ENCODE data around the gene GALNT12. TPM values are rescaled to one million over a fixed set of nuclear protein-coding genes. Genes with fewer than 3 reads are reported as not detected.

The GALNT12 gene
- total RNA-seq, 3 donors from 2014 or later, result 2.6 to 6.6 (median 3.9) TPM

DNA sequence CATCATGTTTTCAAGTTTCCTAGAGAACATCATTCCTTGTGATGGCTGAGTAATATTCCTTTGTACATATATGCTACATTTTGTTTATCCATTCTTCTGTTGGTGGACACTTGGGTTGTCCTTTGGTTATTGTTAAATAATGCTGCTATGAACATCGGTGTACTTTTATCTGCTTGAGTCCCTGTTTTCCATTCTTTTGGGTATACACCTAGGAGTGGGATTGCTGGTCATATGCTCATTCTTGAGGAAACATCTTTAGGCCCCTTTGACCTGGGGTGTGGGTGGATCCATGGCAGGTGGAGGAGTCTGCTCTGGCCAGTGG is 25.3 kb downstream of the GALNT12 start:
- intact Hi-C loops (cut with DNase I; ENCODE audit: low total_unique reads), result no loop called here
- Histone ChIP-seq H3K4me1 (no peaks in the 10 kb centered on the region), H3K4me3 (no peak overlapping the region), H3K9me3 (no peaks in the 10 kb centered on the region), H3K27me3 (no peaks in the 10 kb centered on the region), H3K27ac (no peak overlapping the region), H3K36me3 (no peaks in the 10 kb centered on the region)
- no peak for DNase-seq (ENCODE audit: low spot score in 2 of 2)
- no peak for TF ChIP-seq POLR2AphosphoS5 (IDR thresholded peaks at IDR 0.05)
- no peak for TF ChIP-seq POLR2A (IDR thresholded peaks at IDR 0.05)
- TF ChIP-seq, protein P1, sequence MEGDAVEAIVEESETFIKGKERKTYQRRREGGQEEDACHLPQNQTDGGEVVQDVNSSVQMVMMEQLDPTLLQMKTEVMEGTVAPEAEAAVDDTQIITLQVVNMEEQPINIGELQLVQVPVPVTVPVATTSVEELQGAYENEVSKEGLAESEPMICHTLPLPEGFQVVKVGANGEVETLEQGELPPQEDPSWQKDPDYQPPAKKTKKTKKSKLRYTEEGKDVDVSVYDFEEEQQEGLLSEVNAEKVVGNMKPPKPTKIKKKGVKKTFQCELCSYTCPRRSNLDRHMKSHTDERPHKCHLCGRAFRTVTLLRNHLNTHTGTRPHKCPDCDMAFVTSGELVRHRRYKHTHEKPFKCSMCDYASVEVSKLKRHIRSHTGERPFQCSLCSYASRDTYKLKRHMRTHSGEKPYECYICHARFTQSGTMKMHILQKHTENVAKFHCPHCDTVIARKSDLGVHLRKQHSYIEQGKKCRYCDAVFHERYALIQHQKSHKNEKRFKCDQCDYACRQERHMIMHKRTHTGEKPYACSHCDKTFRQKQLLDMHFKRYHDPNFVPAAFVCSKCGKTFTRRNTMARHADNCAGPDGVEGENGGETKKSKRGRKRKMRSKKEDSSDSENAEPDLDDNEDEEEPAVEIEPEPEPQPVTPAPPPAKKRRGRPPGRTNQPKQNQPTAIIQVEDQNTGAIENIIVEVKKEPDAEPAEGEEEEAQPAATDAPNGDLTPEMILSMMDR (IDR thresholded peaks at IDR 0.05), result no peak

DNA sequence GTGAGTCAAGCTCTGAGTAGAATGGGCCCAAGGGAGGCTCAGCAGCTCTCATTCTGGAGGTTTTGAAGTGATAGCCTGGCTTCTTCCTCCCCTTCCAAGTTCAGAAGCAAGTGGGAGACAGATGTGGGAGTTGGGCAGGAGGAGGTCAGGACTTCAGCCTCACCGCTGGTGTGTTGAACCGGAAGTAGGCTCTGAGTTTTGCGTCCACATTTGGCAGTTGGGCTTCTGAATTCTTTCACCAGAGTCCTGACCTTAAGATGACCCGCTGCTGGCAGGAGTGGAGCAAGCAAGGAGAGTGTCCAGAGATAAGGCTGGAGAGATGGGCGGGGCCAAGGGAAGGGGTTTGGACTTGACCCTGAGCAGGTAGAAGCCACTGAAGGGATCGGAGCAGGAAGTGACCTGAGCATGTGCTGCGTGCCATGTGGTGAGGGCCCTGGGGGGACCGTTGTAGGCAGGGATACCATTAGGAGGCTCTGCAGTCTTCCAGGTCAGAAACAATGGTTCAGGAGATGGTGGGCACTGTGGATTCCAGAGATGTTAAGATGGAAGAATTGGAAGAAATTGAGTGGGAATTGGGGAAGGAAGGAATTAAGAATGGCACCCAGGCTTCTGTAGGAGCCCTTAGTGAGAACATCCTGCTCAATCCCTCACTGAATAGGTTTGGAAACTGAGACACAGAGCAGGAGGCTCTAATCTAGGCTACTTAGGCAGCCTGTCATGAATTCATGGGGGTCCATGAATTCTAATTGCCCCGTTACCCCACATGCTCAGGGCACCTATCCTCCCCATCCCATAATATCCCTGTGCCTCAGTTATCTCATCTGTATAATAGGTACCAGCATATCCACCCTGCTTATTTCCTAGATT is 25.9 kb downstream of the GALNT12 start:
- TF ChIP-seq POLR2AphosphoS5 (IDR thresholded peaks at IDR 0.05), result no peak
- TF ChIP-seq POLR2A (IDR thresholded peaks at IDR 0.05), result no peak
- TF ChIP-seq, protein P1 (IDR thresholded peaks at IDR 0.05), result no peak
- Histone ChIP-seq H3K36me3 (no peaks in the 10 kb centered on the region), H3K27ac (no peak overlapping the region), H3K9me3 (no peaks in the 10 kb centered on the region), H3K4me3 (no peak overlapping the region), H3K27me3 (no peaks in the 10 kb centered on the region), H3K4me1 (no peaks in the 10 kb centered on the region)
- intact Hi-C loops (cut with DNase I; ENCODE audit: low total_unique reads), result no loop called here
- no peak for DNase-seq (ENCODE audit: low spot score in 2 of 2)

DNA sequence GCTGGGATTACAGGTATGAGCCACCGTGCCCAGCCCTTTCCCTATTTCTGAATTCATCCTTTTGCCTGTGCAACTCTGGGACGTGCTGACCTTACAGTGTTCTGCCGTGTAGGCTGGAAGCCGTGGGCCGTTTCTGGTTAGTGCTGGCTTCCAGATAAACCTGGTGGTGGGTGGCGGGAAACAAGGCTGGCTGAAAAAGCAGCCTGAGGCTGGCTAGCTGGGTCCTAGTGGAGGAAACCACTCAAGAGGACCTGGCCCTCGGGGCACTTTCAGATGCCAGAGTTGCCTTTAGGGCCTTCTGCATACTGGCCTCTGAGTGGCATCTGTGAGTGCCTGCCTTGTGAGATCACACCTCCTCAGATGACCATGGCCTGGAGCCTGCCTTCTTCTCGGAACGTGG is 26.9 kb downstream of the GALNT12 start:
- intact Hi-C loops (cut with DNase I; ENCODE audit: low total_unique reads), result no loop called here
- Histone ChIP-seq H3K36me3 (no peaks in the 10 kb centered on the region), H3K27ac (peak overlapping the region in 1 of 2 donors; percentile 2), H3K4me3 (no peak overlapping the region), H3K9me3 (no peaks in the 10 kb centered on the region), H3K27me3 (no peaks in the 10 kb centered on the region), H3K4me1 (no peaks in the 10 kb centered on the region)
- no peak for DNase-seq (ENCODE audit: low spot score in 2 of 2)
- TF ChIP-seq POLR2A (IDR thresholded peaks at IDR 0.05) (no peak), POLR2AphosphoS5 (IDR thresholded peaks at IDR 0.05) (no peak)
- TF ChIP-seq, protein P1 (IDR thresholded peaks at IDR 0.05), result no peak

DNA sequence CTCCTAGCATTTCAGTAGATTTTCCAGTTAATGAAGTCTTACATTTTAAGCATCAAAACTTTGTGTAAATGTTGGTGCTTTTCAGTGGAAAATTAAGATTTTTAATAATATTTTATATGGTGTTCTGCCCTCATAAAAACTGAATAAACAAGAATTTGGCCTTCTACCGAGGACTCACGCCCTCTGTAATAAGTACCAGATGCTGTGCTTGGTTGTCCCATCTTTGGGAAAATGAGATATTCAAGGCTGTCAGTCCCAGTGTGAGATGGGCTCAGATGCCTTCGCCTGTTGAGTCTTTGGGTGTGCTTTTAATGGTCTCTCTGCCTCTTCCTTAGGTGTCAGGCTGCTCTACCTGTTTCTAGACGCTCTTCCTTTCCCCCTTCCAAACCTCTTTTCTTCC is 28.7 kb downstream of the GALNT12 start:
- TF ChIP-seq, protein P1 (IDR thresholded peaks at IDR 0.05), result no peak
- TF ChIP-seq POLR2A (IDR thresholded peaks at IDR 0.05), result no peak
- no peak for TF ChIP-seq POLR2AphosphoS5 (IDR thresholded peaks at IDR 0.05)
- peak overlapping the region in 1 of 2 donors; percentile 66 for H3K27ac ChIP-seq
- no peaks in the 10 kb centered on the region for H3K9me3 ChIP-seq
- no peaks in the 10 kb centered on the region for H3K36me3 ChIP-seq
- no peaks in the 10 kb centered on the region for H3K4me1 ChIP-seq
- intact Hi-C loops (cut with DNase I; ENCODE audit: low total_unique reads), result no loop called here
- no peaks in the 10 kb centered on the region for H3K27me3 ChIP-seq
- no peak overlapping the region for H3K4me3 ChIP-seq
- no peak for DNase-seq (ENCODE audit: low spot score in 2 of 2)

DNA sequence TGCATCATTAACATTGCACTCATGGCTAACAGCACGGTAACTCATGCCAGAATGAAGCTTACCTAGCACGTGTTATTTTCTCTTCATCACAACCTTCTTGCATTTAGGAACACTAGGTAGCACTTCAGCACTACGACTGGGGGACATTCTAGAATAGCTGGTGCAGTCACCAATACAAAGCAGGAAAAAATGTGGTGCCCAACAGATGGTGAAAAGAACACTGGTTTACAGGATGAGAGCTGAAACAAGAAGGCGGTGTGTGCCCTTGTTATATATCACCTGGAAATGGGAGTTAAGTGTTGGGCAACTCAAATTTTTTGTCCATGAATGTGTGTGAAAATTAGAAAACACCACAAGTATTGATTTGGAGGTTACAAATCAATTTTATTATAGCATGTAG is 30.0 kb downstream of the GALNT12 start:
- H3K27ac ChIP-seq, result no peak overlapping the region

More for the DNA sequence above, 30.0 kb downstream of the GALNT12 start:
- Histone ChIP-seq H3K4me1 (no peaks in the 10 kb centered on the region), H3K4me3 (no peak overlapping the region), H3K27me3 (no peaks in the 10 kb centered on the region), H3K36me3 (no peaks in the 10 kb centered on the region), H3K9me3 (no peaks in the 10 kb centered on the region)
- DNase-seq (ENCODE audit: low spot score in 2 of 2), result no peak
- intact Hi-C loops (cut with DNase I; ENCODE audit: low total_unique reads), result no loop called here
- TF ChIP-seq POLR2A (IDR thresholded peaks at IDR 0.05), result no peak
- TF ChIP-seq, protein P1 (IDR thresholded peaks at IDR 0.05), result no peak
- TF ChIP-seq POLR2AphosphoS5 (IDR thresholded peaks at IDR 0.05), result no peak

All from breast epithelium (tissue), 4 donors.